ENCODE measurements around the gene GRM7. TPM values are rescaled to one million over a fixed set of nuclear protein-coding genes. Genes with fewer than 3 reads are reported as not detected.

Gene GRM7
- total RNA-seq, 2 experiments from 2014 or later: not detected

DNA sequence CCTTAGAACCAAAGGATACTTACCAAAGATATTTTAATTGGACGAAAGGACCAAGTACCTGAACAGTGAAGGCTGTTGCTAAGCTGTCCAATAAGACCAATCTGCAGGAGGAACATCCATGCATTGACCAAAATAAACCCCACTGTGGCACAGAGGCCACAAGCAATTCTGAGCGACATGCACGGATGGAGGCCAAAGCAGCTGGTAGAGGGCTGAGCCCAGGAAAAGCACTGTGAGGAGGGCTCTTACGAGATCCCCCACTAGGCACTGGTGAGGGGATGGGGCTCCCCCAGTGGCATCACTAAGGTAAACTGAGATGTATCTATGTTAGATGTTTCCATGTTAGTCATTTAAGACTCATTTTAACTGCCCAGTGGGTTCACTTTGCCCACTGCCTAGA is 920.5 kb downstream of the GRM7 start:
- ChIA-PET POLR2A (no interaction called here), CTCF (no interaction called here)
- H3K9me3 ChIP-seq (ENCODE audit: control insufficient read depth in 1 of 2, insufficient read depth in 1 of 2, low read length in 2 of 2): no peaks in the 10 kb centered on the region
- no peaks in the 10 kb centered on the region for H3K36me3 ChIP-seq (ENCODE audit: insufficient read depth, low read length)
- no peak overlapping the region for H3K4me3 ChIP-seq (ENCODE audit: low read length)
- intact Hi-C loops (cut with DNase I, micrococcal nuclease): no loop called here
- TF ChIP-seq, protein P1, sequence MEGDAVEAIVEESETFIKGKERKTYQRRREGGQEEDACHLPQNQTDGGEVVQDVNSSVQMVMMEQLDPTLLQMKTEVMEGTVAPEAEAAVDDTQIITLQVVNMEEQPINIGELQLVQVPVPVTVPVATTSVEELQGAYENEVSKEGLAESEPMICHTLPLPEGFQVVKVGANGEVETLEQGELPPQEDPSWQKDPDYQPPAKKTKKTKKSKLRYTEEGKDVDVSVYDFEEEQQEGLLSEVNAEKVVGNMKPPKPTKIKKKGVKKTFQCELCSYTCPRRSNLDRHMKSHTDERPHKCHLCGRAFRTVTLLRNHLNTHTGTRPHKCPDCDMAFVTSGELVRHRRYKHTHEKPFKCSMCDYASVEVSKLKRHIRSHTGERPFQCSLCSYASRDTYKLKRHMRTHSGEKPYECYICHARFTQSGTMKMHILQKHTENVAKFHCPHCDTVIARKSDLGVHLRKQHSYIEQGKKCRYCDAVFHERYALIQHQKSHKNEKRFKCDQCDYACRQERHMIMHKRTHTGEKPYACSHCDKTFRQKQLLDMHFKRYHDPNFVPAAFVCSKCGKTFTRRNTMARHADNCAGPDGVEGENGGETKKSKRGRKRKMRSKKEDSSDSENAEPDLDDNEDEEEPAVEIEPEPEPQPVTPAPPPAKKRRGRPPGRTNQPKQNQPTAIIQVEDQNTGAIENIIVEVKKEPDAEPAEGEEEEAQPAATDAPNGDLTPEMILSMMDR (IDR thresholded peaks at IDR 0.05): no peak
- H3K4me1 Mint-ChIP-seq (ENCODE audit: low read depth): no peaks in the 10 kb centered on the region
- H3K27me3 ChIP-seq (ENCODE audit: control insufficient read depth in 1 of 2, insufficient read depth in 2 of 2, low read length in 2 of 2): no peaks in the 10 kb centered on the region
- H3K27ac ChIP-seq (ENCODE audit: low read depth in 1 of 2, low read length in 2 of 2): no peak overlapping the region
- H3K27me3 Mint-ChIP-seq: no peaks in the 10 kb centered on the region
- H3K27ac Mint-ChIP-seq: no peak overlapping the region
- no peak for DNase-seq
- no peak overlapping the region for H3K4me3 Mint-ChIP-seq
- H3K9me3 Mint-ChIP-seq: no peaks in the 10 kb centered on the region
- H3K4me1 ChIP-seq (ENCODE audit: insufficient read depth, low read length): no peaks in the 10 kb centered on the region
- no peak for ATAC-seq (ENCODE audit: poor library complexity)
- no peaks in the 10 kb centered on the region for H3K36me3 Mint-ChIP-seq (ENCODE audit: low read depth)

DNA sequence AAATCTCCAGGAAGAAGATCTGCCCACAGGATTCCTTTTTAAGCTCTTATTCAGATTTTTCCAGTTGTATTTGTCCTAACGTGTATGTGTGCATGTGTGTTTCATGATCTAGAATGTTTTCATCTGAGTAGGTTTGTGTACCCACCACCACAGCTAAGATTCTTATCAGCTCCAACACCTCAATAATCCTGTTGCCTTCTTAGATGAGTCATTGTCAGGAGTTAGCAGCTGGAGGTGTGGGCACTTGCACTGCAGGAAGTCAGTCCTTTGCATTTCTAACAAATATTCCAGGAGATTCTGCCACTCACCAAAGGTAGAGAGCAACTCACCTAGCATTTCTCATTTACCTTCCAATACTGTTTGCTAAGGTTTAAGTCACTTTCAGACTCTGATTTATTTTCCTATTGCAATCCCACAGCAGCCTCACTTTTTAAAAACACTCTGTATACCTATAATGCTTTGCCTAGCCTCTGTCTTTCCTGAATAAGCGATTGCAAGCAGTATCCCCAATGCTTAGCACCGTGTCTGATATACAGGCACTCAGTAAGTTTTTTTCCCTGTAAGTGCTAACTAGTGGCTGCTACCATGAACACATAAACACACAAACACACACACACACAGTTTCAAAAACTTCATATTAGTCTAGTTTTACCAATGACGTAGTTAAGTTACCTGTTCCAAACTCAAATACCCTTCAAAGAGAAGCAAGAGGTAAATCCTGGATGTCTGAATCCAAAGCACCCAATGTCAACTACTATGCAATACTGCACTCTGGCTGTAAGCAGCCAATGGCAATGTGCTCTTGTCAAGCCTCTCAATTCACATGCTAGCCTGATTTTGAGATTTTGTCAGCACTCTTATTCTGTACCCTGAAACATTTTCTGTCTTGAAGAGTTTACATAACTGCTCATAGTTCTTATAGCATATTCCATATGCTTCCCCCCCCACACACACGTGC is 927.2 kb downstream of the GRM7 start:
- DNase-seq (no peak), ATAC-seq (ENCODE audit: poor library complexity) (no peak)
- H3K9me3 ChIP-seq (ENCODE audit: control insufficient read depth in 1 of 2, insufficient read depth in 1 of 2, low read length in 2 of 2): no peaks in the 10 kb centered on the region
- ChIA-PET POLR2A (no interaction called here), CTCF (no interaction called here)
- H3K27ac ChIP-seq (ENCODE audit: low read depth in 1 of 2, low read length in 2 of 2): no peak overlapping the region
- Mint-ChIP-seq H3K36me3 (ENCODE audit: low read depth) (no peaks in the 10 kb centered on the region), H3K27me3 (no peaks in the 10 kb centered on the region), H3K9me3 (peaks cover 2% of the 10 kb centered on the region), H3K4me1 (ENCODE audit: low read depth) (no peaks in the 10 kb centered on the region), H3K4me3 (no peak overlapping the region), H3K27ac (no peak overlapping the region)
- no peaks in the 10 kb centered on the region for H3K36me3 ChIP-seq (ENCODE audit: insufficient read depth, low read length)
- TF ChIP-seq, protein P1 (IDR thresholded peaks at IDR 0.05): no peak
- intact Hi-C loops (cut with DNase I, micrococcal nuclease): no loop called here
- no peaks in the 10 kb centered on the region for H3K4me1 ChIP-seq (ENCODE audit: insufficient read depth, low read length)
- no peaks in the 10 kb centered on the region for H3K27me3 ChIP-seq (ENCODE audit: control insufficient read depth in 1 of 2, insufficient read depth in 2 of 2, low read length in 2 of 2)
- no peak overlapping the region for H3K4me3 ChIP-seq (ENCODE audit: low read length)

DNA sequence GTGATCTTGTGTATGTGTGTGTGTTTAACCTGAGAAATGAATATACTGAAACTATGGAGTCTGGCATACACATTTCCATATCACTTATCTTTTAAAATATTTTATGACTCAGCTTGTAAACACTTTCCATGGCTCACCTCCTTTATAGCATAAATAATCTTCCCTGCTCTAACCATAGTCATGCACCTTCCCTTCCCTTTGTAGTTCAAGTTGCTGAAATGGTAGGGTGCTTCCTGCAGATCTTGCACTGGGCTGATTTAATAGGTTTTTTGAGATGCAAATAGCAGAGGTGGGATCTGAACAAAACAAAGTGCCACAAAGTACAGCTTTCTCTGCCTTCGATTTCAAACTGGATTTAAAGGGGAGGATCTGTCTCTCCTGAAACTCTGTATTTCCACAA is 928.0 kb downstream of the GRM7 start:
- no peaks in the 10 kb centered on the region for H3K27me3 Mint-ChIP-seq
- no peak overlapping the region for H3K4me3 Mint-ChIP-seq
- peaks cover 2% of the 10 kb centered on the region for H3K9me3 Mint-ChIP-seq
- H3K27me3 ChIP-seq (ENCODE audit: control insufficient read depth in 1 of 2, insufficient read depth in 2 of 2, low read length in 2 of 2): no peaks in the 10 kb centered on the region
- no peaks in the 10 kb centered on the region for H3K4me1 ChIP-seq (ENCODE audit: insufficient read depth, low read length)
- intact Hi-C loops (cut with DNase I, micrococcal nuclease): no loop called here
- no peak overlapping the region for H3K27ac ChIP-seq (ENCODE audit: low read depth in 1 of 2, low read length in 2 of 2)
- no peaks in the 10 kb centered on the region for H3K4me1 Mint-ChIP-seq (ENCODE audit: low read depth)
- DNase-seq (no peak), ATAC-seq (ENCODE audit: poor library complexity) (no peak)
- POLR2A ChIA-PET: no interaction called here
- H3K36me3 ChIP-seq (ENCODE audit: insufficient read depth, low read length): no peaks in the 10 kb centered on the region
- H3K4me3 ChIP-seq (ENCODE audit: low read length): no peak overlapping the region
- no peak overlapping the region for H3K27ac Mint-ChIP-seq
- CTCF ChIA-PET: no interaction called here
- TF ChIP-seq, protein P1 (IDR thresholded peaks at IDR 0.05): no peak
- no peaks in the 10 kb centered on the region for H3K9me3 ChIP-seq (ENCODE audit: control insufficient read depth in 1 of 2, insufficient read depth in 1 of 2, low read length in 2 of 2)
- no peaks in the 10 kb centered on the region for H3K36me3 Mint-ChIP-seq (ENCODE audit: low read depth)
